NCI-H526 treated with DMSO at 0.1 percent for 48 hours (cell line): ENCODE measurements around the gene SCNN1B.
"Not testable (repeated sequence)": the region's sequence is repeated elsewhere in the genome, so short reads cannot be mapped to it uniquely, and the experiment has no call there.

Source experiments
- DNase-seq: peaks from one replicate; lab custom pipeline; 2025; lab: John Stamatoyannopoulos, UW

SCNN1B gene

DNA sequence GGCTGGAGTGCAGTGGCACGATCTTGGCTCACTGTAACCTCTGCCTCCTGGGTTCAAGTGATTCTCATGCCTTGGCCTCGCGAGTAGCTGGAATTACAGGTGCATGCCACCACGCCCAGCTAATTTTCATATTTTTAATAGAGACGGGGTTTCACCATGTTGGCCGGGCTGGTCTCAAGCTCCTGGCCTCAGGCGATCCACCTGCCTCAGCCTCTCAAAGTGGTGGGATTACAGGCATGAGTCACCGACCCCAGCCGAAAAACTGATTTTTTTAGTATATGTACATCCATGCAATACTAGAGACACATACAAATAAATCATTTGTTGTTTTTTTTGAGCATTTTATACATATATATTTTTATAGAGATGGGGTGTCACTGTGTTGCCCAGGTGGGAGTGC lies 79.6 kb downstream of the SCNN1B start:
- not testable (repeated sequence) for DNase-seq

GRCh38 chr16:23382279-23382678 lies 80.2 kb downstream of the SCNN1B start:
- no peak for DNase-seq

- no peak for DNase-seq
These were observed 81.8 kb downstream of the SCNN1B start for GRCh38 chr16:23383881-23384280.

DNA sequence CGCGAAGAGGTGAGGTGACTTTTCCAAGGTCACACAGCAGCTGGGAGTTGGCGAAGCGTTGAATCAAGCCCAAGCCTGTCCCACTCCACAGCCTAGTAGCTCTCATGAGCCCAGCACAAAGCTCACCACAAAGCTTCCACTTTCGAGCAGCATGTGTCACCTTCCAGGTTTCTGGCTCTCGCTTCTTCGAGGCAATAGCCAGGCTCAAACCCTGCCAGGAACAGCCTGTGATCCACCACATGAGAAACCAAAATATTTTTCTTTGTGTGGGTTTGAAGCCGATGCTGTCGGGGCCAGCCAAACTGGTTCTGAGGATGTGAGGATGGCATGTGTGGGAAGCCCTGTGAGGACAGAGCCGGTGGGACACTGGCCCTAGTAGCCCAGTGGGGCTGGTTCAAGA lies 82.8 kb downstream of the SCNN1B start:
- DNase-seq, result no peak

DNA sequence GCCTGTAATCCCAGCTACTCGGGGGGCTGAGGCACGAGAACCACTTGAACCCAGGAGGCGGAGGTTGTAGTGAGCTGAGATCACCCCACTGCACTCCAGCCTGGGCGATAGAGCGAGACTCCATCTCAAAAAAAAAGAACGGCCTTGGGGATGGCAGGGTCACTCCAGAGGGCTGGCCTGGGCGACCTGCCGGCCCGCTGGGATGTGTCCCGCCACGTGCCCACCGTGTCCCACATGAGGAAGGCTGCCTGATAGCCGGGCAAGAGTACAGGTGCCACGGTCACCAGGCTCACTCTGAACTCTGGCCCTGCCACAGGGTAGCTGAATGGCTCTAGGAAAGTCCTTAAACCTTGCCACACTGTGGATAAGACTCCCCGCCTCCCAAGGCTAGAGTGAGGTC lies 83.3 kb downstream of the SCNN1B start:
- DNase-seq, result no peak

DNA sequence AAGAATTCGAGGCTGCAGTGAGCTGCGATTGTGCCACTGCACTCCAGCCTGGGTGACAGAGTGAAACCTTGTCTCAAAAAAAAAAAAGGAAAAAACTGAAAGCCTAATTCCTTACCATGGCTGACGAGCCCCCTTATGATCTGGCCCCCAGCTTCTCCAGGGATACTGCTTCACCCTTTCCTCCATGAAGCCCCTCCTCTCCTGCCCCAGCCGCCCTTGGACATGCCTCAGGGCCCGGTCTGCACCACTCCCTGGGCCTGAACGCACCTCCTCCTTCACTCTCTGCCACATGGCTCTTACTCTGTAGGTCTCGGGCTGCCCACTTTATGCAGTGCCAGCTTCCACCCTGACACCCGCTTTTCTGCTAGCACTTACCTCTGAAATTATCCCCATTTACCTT lies 85.6 kb downstream of the SCNN1B start:
- DNase-seq, result no peak

- no peak for DNase-seq
These were observed 86.7 kb downstream of the SCNN1B start for GRCh38 chr16:23388786-23389185.

DNA sequence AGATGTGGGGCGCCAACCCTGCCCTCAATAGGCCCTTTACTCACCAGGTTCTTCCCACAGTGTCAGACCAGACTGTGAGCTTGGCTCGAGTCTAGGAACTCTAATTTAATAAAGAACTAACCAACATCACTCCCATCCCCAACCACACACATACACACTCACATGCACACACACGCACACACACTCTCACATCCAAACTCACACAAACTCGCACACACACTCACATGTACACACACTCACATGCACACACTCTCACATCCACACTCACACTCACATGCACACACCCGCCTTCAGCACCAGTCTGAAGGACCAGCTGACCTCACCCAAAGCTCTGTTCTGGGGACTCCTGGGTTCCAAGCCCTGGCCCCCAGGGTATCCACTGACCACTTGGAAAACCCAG lies 87.1 kb downstream of the SCNN1B start:
- DNase-seq, result no peak

DNA sequence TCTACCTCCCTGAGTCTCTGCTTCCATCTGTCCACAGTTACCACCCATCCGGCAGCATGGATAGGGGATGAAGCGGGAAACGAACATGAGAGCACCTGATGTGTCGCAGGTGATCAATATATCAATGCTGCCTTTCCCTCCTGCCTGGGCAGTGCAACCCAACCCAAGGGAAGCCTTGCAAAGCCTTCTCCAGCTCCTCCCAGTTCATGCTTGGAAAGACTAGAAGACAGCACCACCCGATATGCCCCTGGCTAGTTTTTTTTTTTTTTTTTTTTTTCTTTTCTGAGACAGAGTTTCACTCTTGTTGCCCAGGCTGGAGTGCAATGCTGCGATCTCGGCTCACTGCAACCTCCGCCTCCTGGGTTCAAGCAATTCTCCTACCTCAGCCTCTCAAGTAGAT lies 87.8 kb downstream of the SCNN1B start:
- DNase-seq, result not testable (repeated sequence)

- DNase-seq, result no peak
These were observed 89.5 kb downstream of the SCNN1B start for GRCh38 chr16:23391381-23392222.

DNA sequence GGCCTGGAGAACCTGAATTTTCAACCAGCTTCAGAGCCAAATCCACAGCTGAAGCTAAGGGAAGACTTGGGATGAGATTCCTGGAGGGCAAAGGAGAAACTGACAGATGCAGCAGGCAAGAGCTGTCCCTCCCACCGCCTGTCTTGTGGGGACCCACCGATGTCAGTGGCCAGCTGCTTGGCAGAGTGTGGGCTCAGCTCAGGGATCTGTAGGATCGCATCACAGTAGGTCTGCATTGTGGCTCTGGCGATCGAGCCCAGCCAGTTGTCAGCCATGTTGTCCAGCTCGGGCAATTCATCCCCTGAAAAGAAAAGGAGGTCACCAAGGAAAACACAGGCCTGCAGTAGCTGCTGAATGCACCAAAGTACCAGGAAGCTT lies 90.1 kb downstream of the SCNN1B start:
- DNase-seq, result no peak

GRCh38 chr16:23394141-23394831 lies 92.2 kb downstream of the SCNN1B start:
- no peak for DNase-seq

DNA sequence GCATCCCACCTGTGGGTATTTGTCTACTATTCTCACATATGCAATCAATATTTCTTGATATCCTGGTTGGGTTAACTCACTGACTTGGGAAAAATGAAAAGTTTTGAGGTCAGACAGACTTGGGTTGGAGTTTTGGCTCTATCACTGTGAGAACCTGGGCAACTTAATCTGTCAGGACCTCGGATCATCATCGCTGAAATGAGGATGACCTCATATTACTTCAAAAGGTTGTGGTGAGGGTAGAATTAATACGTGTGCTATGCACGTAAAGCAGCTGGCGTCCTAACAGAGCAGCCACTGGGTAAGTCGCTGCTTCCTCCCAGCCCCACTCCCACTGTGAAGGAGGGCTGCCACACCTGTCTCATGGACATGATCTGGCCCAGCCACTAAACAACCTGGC lies 93.6 kb downstream of the SCNN1B start:
- DNase-seq, result no peak

GRCh38 chr16:23397464-23397863 lies 95.4 kb downstream of the SCNN1B start:
- DNase-seq, result no peak

DNA sequence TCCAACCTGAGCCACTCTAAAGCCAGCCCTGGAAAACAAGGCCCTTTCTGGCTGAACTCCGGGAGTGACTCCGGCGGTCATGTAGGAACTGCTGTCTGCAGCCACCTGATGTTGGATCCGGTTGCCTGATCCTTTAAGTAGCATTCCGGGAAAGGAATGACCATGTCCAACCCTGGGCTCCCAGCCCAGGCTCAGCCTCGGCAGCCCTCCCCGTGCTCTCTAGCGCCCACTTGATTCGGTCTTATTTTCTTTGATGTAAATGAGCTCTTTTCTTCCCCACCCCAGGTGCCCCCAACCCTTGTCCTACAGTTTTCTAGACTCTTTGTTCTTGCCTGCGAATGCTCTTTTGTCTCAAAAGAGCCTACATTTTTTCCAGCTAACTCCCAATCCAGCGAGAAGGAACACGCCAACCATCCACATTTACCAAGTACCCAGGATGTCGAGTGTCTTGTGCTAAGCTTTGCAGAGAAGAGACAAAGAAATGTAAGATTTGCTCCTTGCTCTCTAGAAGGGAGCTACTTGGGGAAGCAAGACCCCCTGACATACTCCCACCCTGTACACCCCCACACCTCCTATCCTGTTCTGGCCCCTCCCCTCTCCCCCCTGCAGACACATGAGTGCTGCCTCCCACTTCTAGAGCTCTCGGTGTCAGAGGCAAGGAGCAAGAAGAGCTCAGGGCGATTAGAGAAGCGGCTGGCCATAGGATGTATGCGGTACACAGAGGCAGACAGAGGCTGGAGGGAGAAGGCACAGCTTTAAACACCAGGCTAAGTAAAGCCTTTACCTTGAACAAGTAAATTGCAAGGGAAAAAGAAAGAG lies 97.1 kb downstream of the SCNN1B start:
- no peak for DNase-seq

GRCh38 chr16:23400447-23400846 lies 98.3 kb downstream of the SCNN1B start:
- DNase-seq, result not testable (repeated sequence)

DNA sequence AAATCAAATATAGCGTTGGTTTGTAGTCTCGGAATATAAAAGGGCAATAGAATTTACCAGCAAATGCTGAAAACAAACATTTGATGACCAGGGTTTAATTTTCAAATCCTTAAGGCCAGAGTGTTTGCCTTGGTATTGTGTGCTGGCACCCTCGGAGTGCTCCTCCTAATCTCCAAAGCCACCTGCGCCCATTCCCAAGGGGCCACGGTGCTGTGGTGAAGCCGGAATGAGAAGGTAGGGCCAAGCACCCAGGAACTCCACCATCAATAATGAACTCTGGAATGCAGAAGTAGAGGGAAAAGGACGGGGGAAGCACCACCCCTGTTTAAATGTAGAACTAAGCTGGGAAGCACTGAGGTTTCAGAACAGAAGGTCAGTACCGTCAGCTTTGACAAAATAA lies 99.0 kb downstream of the SCNN1B start:
- DNase-seq, result no peak

GRCh38 chr16:23402100-23402499 lies 100.0 kb downstream of the SCNN1B start:
- DNase-seq, result no peak

GRCh38 chr16:23403547-23403946 lies 101.4 kb downstream of the SCNN1B start:
- no peak for DNase-seq

DNA sequence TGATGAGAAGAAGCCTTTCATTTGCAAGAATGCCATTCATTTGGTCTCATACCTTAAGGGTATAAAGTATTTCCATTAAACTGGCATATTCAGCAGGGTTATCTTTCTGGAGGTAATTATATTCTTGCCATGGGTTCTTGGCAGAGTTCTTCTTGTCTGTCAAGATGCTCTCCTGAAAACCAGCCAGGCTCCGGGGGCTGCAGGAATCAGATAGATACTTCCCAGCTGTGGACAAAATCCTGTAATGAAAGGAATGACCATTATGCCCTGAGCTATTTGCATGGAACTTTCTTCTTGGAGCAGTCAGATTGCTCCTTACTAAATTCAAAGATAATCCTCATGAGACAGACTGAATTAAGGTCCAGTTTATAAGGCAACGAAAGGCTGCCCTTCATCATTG lies 103.9 kb downstream of the SCNN1B start:
- DNase-seq, result no peak

- DNase-seq, result no peak
These were observed 104.6 kb downstream of the SCNN1B start for GRCh38 chr16:23406546-23407240.
